ENCODE results near the gene IQSEC3. TPM values are rescaled to one million over a fixed set of nuclear protein-coding genes. Genes with fewer than 3 reads are reported as not detected.

Gene IQSEC3
- total and polyA plus RNA-seq, 10 of the 15 experiments (the other 5 are each of a cell fraction or from before 2014, with no cell fraction given): not detected

DNA sequence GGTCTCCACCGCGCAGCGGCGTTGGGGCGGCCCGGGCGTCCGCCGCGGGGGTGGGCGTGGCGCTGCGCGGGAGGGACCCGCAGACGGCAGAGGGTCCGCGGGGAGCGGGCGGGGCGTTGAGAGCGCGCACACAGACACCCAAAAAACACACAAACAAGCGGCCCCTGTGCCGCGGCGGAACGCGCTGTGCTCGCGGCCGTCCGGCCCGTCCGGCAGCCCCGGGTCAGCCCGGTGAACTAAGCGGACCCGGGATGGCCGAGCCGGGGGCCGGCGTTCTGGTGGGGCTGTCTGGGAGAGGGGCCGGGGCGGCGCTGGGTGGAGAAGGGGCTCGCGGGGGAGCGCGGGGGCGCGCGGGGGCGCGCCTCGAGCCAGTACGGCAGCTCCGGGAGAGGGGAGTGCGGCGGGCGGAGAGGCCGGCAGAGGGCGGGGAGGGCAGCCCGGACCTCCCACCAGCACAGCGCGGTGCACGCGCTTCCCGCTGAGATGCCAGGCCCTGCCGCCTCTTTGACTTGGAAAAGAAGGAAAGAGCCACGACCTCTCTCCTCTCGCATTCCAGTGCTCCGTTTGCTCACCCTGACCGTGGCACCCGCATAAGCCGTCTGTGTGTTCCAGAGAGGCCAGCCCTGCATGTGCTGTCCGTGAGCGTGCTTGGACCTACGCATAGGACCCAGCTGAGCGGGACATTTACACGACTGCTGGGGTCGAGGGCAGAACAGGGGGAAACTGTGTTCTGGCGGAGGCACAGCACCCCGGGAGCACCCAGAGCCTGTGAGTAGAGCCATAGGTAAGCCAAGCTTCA, 137.1 kb downstream of the IQSEC3 start:
- no peaks in the 10 kb centered on the region for H3K79me2 ChIP-seq (ENCODE audit: control insufficient read depth, insufficient read depth, low read length)
- in situ Hi-C loops (cut with MboI) (no loop called here), intact Hi-C loops (cut with micrococcal nuclease; ENCODE audit: unreplicated experiment) (no loop called here)
- ATAC-seq (no peak; the same call in 2 of the 3 replicates), DNase-seq (ENCODE audit: low read depth, low spot score) (no peak), FAIRE-seq (no peak)
- SMC1A ChIA-PET (ENCODE audit: uncharacterized antibody, unreplicated experiment): no interaction called here
- H3K36me3 ChIP-seq (ENCODE audit: control insufficient read depth in 2 of 2, insufficient read depth in 2 of 2, low read length in 1 of 2): no peaks in the 10 kb centered on the region
- H3K27me3 ChIP-seq (replicated peaks in 1 of 2; ENCODE audit: control insufficient read depth in 2 of 2, insufficient read depth in 2 of 2, low read length in 1 of 2): peaks cover 0 to 9% of the 10 kb centered on the region in 2 experiments; a peak in 2 of 4 replicates
- no peak overlapping the region for H3K4me3 ChIP-seq
- H4K20me1 ChIP-seq (ENCODE audit: control insufficient read depth, insufficient read depth): no peaks in the 10 kb centered on the region
- no peak overlapping the region for H2AFZ ChIP-seq (ENCODE audit: control insufficient read depth, low read depth, low read length)
- no peaks in the 10 kb centered on the region for H3K9me3 ChIP-seq (replicated peaks; ENCODE audit: control insufficient read depth, insufficient read depth, low read length)
- no peak overlapping the region for H3K4me2 ChIP-seq (ENCODE audit: control insufficient read depth, insufficient read depth)
- 69% methylated on average over 37 of the region's 84 CpGs for WGBS (ENCODE audit: insufficient coverage, insufficient replicate concordance, low lambda C conversion rate, missing lambda C conversion rate)
- H3K27ac ChIP-seq (ENCODE audit: control insufficient read depth, insufficient read depth): no peak overlapping the region
- CTCF ChIA-PET: no interaction called here
- no peaks in the 10 kb centered on the region for H3K4me1 ChIP-seq (ENCODE audit: control insufficient read depth, insufficient read depth, low read length)
- no TSS peak for BruUV-seq (replicated peaks)
- POLR2A ChIA-PET: no interaction called here
- TF ChIP-seq JUNB (IDR thresholded peaks at IDR 0.05) (no peak), NFXL1 (IDR thresholded peaks at IDR 0.05; ENCODE audit: borderline replicate concordance) (no peak), ZNF207 (IDR thresholded peaks at IDR 0.05; ENCODE audit: borderline replicate concordance) (no peak), GABPA (IDR thresholded peaks at IDR 0.05; ENCODE audit: low read depth) (no peak), CHD4 (IDR thresholded peaks at IDR 0.05) (no peak), BCL11A (IDR thresholded peaks at IDR 0.05; ENCODE audit: low read depth, low read length) (no peak), RUNX3 (IDR thresholded peaks at IDR 0.05; ENCODE audit: low read length) (no peak), TAF1 (IDR thresholded peaks at IDR 0.05; ENCODE audit: borderline replicate concordance, low read depth, low read length) (no peak), ZNF384 (IDR thresholded peaks at IDR 0.05; ENCODE audit: borderline replicate concordance, low read depth, low read length) (no peak), CBX3 (IDR thresholded peaks at IDR 0.05; ENCODE audit: borderline replicate concordance, low read depth) (no peak), SIN3A (IDR thresholded peaks at IDR 0.05; ENCODE audit: low read depth, low read length) (no peak), ASH2L (IDR thresholded peaks at IDR 0.05; ENCODE audit: borderline replicate concordance, low read depth) (no peak)
- TF ChIP-seq, protein P1, sequence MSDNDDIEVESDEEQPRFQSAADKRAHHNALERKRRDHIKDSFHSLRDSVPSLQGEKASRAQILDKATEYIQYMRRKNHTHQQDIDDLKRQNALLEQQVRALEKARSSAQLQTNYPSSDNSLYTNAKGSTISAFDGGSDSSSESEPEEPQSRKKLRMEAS (IDR thresholded peaks at IDR 0.05; ENCODE audit: low read depth, low read length): no peak
- H3K9ac ChIP-seq (ENCODE audit: control insufficient read depth, insufficient read depth, low read length): no peak overlapping the region
- RAD21 ChIA-PET (ENCODE audit: unreplicated experiment): no interaction called here
